Parathyroid adenoma (tissue), 2 donors: ENCODE results near the gene PLIN5.

Experiments
- H2AFZ ChIP-seq: fragments of 300-600 bp; sonication (generic); one replicate; pipeline ENCODE4 v1.7.0; 2017; ENCODE audit warnings: antibody characterized with exemption, mild to moderate bottlenecking
- H3K27ac ChIP-seq: fragments of 300-600 bp; sonication (generic); one replicate; pipeline ENCODE4 v1.7.0; 2017
- H3K27me3 ChIP-seq: fragments of 300-600 bp; sonication (generic); one replicate; pipeline ENCODE4 v1.7.0; 2017; ENCODE audit warnings: low read length; ENCODE audit not compliant: control insufficient read depth, insufficient read depth
- H3K36me3 ChIP-seq: fragments of 300-600 bp; sonication (generic); one replicate; pipeline ENCODE4 v1.7.0; 2017; ENCODE audit warnings: low read length; ENCODE audit not compliant: control insufficient read depth, insufficient read depth
- H3K4me1 ChIP-seq: fragments of 300-600 bp; sonication (generic); one replicate; pipeline ENCODE4 v1.7.0; 2017; ENCODE audit warnings: control low read depth
- H3K4me2 ChIP-seq: fragments of 300-600 bp; sonication (generic); one replicate; pipeline ENCODE4 v1.7.0; 2017; ENCODE audit warnings: low read length
- H3K4me3 ChIP-seq: fragments of 300-600 bp; sonication (generic); one replicate; pipeline ENCODE4 v1.7.0; 2017; ENCODE audit warnings: low read depth, low read length
- H3K79me2 ChIP-seq: fragments of 300-600 bp; sonication (generic); one replicate; pipeline ENCODE4 v1.7.0; 2017; ENCODE audit warnings: control low read depth
- H3K9ac ChIP-seq: fragments of 300-600 bp; sonication (generic); one replicate; pipeline ENCODE4 v1.7.0; 2017; ENCODE audit warnings: mild to moderate bottlenecking
- H3K9me3 ChIP-seq: fragments of 300-600 bp; sonication (generic); one replicate; pipeline ENCODE4 v1.7.0; 2017; ENCODE audit warnings: low read length; ENCODE audit not compliant: control insufficient read depth
- CTCF ChIP-seq: fragments of 300-600 bp; sonication (generic); IDR thresholded peaks from one replicate; pipeline ENCODE4 v1.7.0; 2017; ENCODE audit warnings: antibody characterized with exemption, mild to moderate bottlenecking
- donor health status: primary hyperparathyroidism.

PLIN5 gene

GRCh38 chr19:4517451-4518057, 17.5 kb downstream of the PLIN5 start:
- Histone ChIP-seq H3K27me3 (no peaks in the 10 kb centered on the region), H3K9me3 (no peaks in the 10 kb centered on the region), H3K79me2 (no peaks in the 10 kb centered on the region), H3K4me2 (no peak overlapping the region), H3K4me3 (no peak overlapping the region), H3K36me3 (no peaks in the 10 kb centered on the region), H3K27ac (no peak overlapping the region), H3K4me1 (no peaks in the 10 kb centered on the region), H3K9ac (no peak overlapping the region), H2AFZ (no peak overlapping the region)
- TF ChIP-seq CTCF = no peak

GRCh38 chr19:4516939-4517300, 18.1 kb downstream of the PLIN5 start:
- H3K9ac ChIP-seq = no peak overlapping the region
- H3K27ac ChIP-seq = no peak overlapping the region
- no peak overlapping the region for H2AFZ ChIP-seq
- no peak overlapping the region for H3K4me3 ChIP-seq
- H3K36me3 ChIP-seq = no peaks in the 10 kb centered on the region
- H3K4me2 ChIP-seq = no peak overlapping the region
- no peak for TF ChIP-seq CTCF
- H3K27me3 ChIP-seq = no peaks in the 10 kb centered on the region
- H3K79me2 ChIP-seq = no peaks in the 10 kb centered on the region
- H3K4me1 ChIP-seq = no peaks in the 10 kb centered on the region
- H3K9me3 ChIP-seq = no peaks in the 10 kb centered on the region

- no peaks in the 10 kb centered on the region for H3K36me3 ChIP-seq
- H3K27me3 ChIP-seq = no peaks in the 10 kb centered on the region
- H3K27ac ChIP-seq = no peak overlapping the region
- no peak overlapping the region for H3K4me3 ChIP-seq
- no peak overlapping the region for H2AFZ ChIP-seq
- no peaks in the 10 kb centered on the region for H3K4me1 ChIP-seq
- H3K79me2 ChIP-seq = no peaks in the 10 kb centered on the region
- no peaks in the 10 kb centered on the region for H3K9me3 ChIP-seq
- no peak overlapping the region for H3K4me2 ChIP-seq
- no peak overlapping the region for H3K9ac ChIP-seq
- no peak for TF ChIP-seq CTCF
Observed at GRCh38 chr19:4516199-4516938, 18.7 kb downstream of the PLIN5 start.

- H3K27me3 ChIP-seq = no peaks in the 10 kb centered on the region
- no peak overlapping the region for H3K9ac ChIP-seq
- no peak overlapping the region for H3K4me2 ChIP-seq
- H3K79me2 ChIP-seq = no peaks in the 10 kb centered on the region
- TF ChIP-seq CTCF = no peak
- no peaks in the 10 kb centered on the region for H3K4me1 ChIP-seq
- H3K27ac ChIP-seq = no peak overlapping the region
- no peaks in the 10 kb centered on the region for H3K9me3 ChIP-seq
- no peaks in the 10 kb centered on the region for H3K36me3 ChIP-seq
- H3K4me3 ChIP-seq = no peak overlapping the region
- no peak overlapping the region for H2AFZ ChIP-seq
Observed at GRCh38 chr19:4515732-4516131, 19.3 kb downstream of the PLIN5 start.

GRCh38 chr19:4513248-4513647, 21.8 kb downstream of the PLIN5 start:
- H3K27ac ChIP-seq = no peak overlapping the region
- no peak overlapping the region for H3K4me3 ChIP-seq
- no peak overlapping the region for H3K4me2 ChIP-seq
- H3K9me3 ChIP-seq = no peaks in the 10 kb centered on the region
- no peaks in the 10 kb centered on the region for H3K4me1 ChIP-seq
- H2AFZ ChIP-seq = no peak overlapping the region
- no peak overlapping the region for H3K9ac ChIP-seq
- no peaks in the 10 kb centered on the region for H3K36me3 ChIP-seq
- H3K27me3 ChIP-seq = no peaks in the 10 kb centered on the region
- H3K79me2 ChIP-seq = no peaks in the 10 kb centered on the region
- TF ChIP-seq CTCF = no peak
